ENCODE measurements around the gene IRF8. TPM values are rescaled to one million over a fixed set of nuclear protein-coding genes. Genes with fewer than 3 reads are reported as not detected.

The IRF8 gene
- total RNA-seq, 1 experiment from 2014 or later = 5.0 TPM

- BruUV-seq (replicated peaks) = no TSS peak
- Mint-ChIP-seq H3K4me1 (ENCODE audit: low read depth, unreplicated experiment) (no peaks in the 10 kb centered on the region), H3K27ac (ENCODE audit: unreplicated experiment) (no peak overlapping the region), H3K27me3 (ENCODE audit: unreplicated experiment) (peaks cover 38% of the 10 kb centered on the region), H3K9me3 (ENCODE audit: low read depth, unreplicated experiment) (peaks cover 2% of the 10 kb centered on the region), H3K4me3 (ENCODE audit: low read depth, unreplicated experiment) (no peak overlapping the region), H3K36me3 (ENCODE audit: insufficient read depth, unreplicated experiment) (no peaks in the 10 kb centered on the region)
- intact Hi-C loops (cut with micrococcal nuclease; ENCODE audit: unreplicated experiment) = no loop called here
- no peak for TF ChIP-seq CTCF (IDR thresholded peaks at IDR 0.05; ENCODE audit: unreplicated experiment)
- CTCF ChIA-PET = no interaction called here
- no peak for DNase-seq
Measured at GRCh38 chr16:85958731-85959130, 59.8 kb downstream of the IRF8 start.

GRCh38 chr16:85959686-85960085, 60.7 kb downstream of the IRF8 start:
- Mint-ChIP-seq H3K27ac (ENCODE audit: unreplicated experiment) (no peak overlapping the region), H3K4me3 (ENCODE audit: low read depth, unreplicated experiment) (no peak overlapping the region), H3K36me3 (ENCODE audit: insufficient read depth, unreplicated experiment) (no peaks in the 10 kb centered on the region), H3K9me3 (ENCODE audit: low read depth, unreplicated experiment) (peaks cover 2% of the 10 kb centered on the region), H3K27me3 (ENCODE audit: unreplicated experiment) (peaks cover 36% of the 10 kb centered on the region), H3K4me1 (ENCODE audit: low read depth, unreplicated experiment) (no peaks in the 10 kb centered on the region)
- CTCF ChIA-PET = no interaction called here
- DNase-seq = no peak
- no TSS peak for BruUV-seq (replicated peaks)
- no peak for TF ChIP-seq CTCF (IDR thresholded peaks at IDR 0.05; ENCODE audit: unreplicated experiment)
- intact Hi-C loops (cut with micrococcal nuclease; ENCODE audit: unreplicated experiment) = no loop called here

- peaks cover 2% of the 10 kb centered on the region for H3K9me3 Mint-ChIP-seq (ENCODE audit: low read depth, unreplicated experiment)
- intact Hi-C loops (cut with micrococcal nuclease; ENCODE audit: unreplicated experiment) = no loop called here
- H3K4me1 Mint-ChIP-seq (ENCODE audit: low read depth, unreplicated experiment) = no peaks in the 10 kb centered on the region
- BruUV-seq (replicated peaks) = no TSS peak
- H3K27me3 Mint-ChIP-seq (ENCODE audit: unreplicated experiment) = peaks cover 27% of the 10 kb centered on the region
- H3K27ac Mint-ChIP-seq (ENCODE audit: unreplicated experiment) = no peak overlapping the region
- no peak for TF ChIP-seq CTCF (IDR thresholded peaks at IDR 0.05; ENCODE audit: unreplicated experiment)
- no peaks in the 10 kb centered on the region for H3K36me3 Mint-ChIP-seq (ENCODE audit: insufficient read depth, unreplicated experiment)
- no peak overlapping the region for H3K4me3 Mint-ChIP-seq (ENCODE audit: low read depth, unreplicated experiment)
- CTCF ChIA-PET = no interaction called here
- no peak for DNase-seq
Measured at GRCh38 chr16:85960486-85961046, 61.6 kb downstream of the IRF8 start.

- H3K9me3 Mint-ChIP-seq (ENCODE audit: low read depth, unreplicated experiment) = peaks cover 2% of the 10 kb centered on the region
- H3K27me3 Mint-ChIP-seq (ENCODE audit: unreplicated experiment) = peaks cover 23% of the 10 kb centered on the region
- TF ChIP-seq CTCF (IDR thresholded peaks at IDR 0.05; ENCODE audit: unreplicated experiment) = no peak
- H3K4me3 Mint-ChIP-seq (ENCODE audit: low read depth, unreplicated experiment) = no peak overlapping the region
- no peaks in the 10 kb centered on the region for H3K4me1 Mint-ChIP-seq (ENCODE audit: low read depth, unreplicated experiment)
- H3K36me3 Mint-ChIP-seq (ENCODE audit: insufficient read depth, unreplicated experiment) = no peaks in the 10 kb centered on the region
- intact Hi-C loops (cut with micrococcal nuclease; ENCODE audit: unreplicated experiment) = no loop called here
- CTCF ChIA-PET = no interaction called here
- no peak for DNase-seq
- no peak overlapping the region for H3K27ac Mint-ChIP-seq (ENCODE audit: unreplicated experiment)
- BruUV-seq (replicated peaks) = no TSS peak
Measured at GRCh38 chr16:85961988-85962915, 63.3 kb downstream of the IRF8 start.

All from Calu3 (cell line).